Posterior vena cava (tissue), 2 donors: ENCODE results near the gene PPP1CA. TPM values are rescaled to one million over a fixed set of nuclear protein-coding genes. Genes with fewer than 3 reads are reported as not detected.

Experiments used
- DNase-seq: peaks from one replicate; pipeline ENCODE4 v3.0.0-alpha.2; 2020; ENCODE audit warnings: low spot score
- intact Hi-C, 2 donors: fragments of 100-400 bp; cut with DNase I; formaldehyde crosslinking; loops; one replicate each; pipeline versions ENCODE4 v1.14.1 to v1.14.2; 2022 to 2023
- total RNA-seq, 2 donors: library from RNA; stranded (reverse); fragmentation: NEBNext Ultra II Directional; extraction: Animal tissue kit (Norgen Biotek cat#: 25700); gene quantifications; one replicate each; pipeline ENCODE4 v1.2.1, GENCODE V29; 2021
- donor health status: DM: yes; HTN: yes; CAD: no.
- donor health status: DM: yes; HTN: yes; CAD: no.

Gene PPP1CA
- total RNA-seq, 2 donors from 2014 or later, result 62.1 to 70.6 TPM

- no peak for DNase-seq
- intact Hi-C loops, result loop anchor here in 1 of 2 donors (5.0 kb wide), 1 partner anchor 473 kb away; no protein-coding TSS in a partner anchor
These were observed 6.0 kb downstream of the PPP1CA start for GRCh38 chr11:67395555-67396258.

- intact Hi-C loops, result loop anchor here in 1 of 2 donors (5.0 kb wide), 1 partner anchor 122 kb away; no protein-coding TSS in a partner anchor
- no peak for DNase-seq
These were observed 7.7 kb downstream of the PPP1CA start for GRCh38 chr11:67393990-67394389.

GRCh38 chr11:67393437-67393836 lies 8.2 kb downstream of the PPP1CA start:
- no peak for DNase-seq
- intact Hi-C loops, result loop anchor here in 1 of 2 donors (5.0 kb wide), 1 partner anchor 121 kb away; no protein-coding TSS in a partner anchor

GRCh38 chr11:67392183-67392715 lies 9.4 kb downstream of the PPP1CA start:
- no peak for DNase-seq
- intact Hi-C loops, result loop anchor here in 1 of 2 donors (5.0 kb wide), 1 partner anchor 120 kb away; no protein-coding TSS in a partner anchor

- intact Hi-C loops, result loop anchor here in 1 of 2 donors (5.0 kb wide), 1 partner anchor 119 kb away; no protein-coding TSS in a partner anchor
- DNase-seq, result peak; percentile 98
These were observed 10.1 kb downstream of the PPP1CA start, which contains the start of gene RAD9A for GRCh38 chr11:67391304-67392182. TSS of gene RAD9A (plus strand) at chr11:67391986. CDS start at chr11:67392045, 59 bp downstream.

GRCh38 chr11:67390947-67391303 lies 10.7 kb downstream of the PPP1CA start:
- intact Hi-C loops, result loop anchor here in 1 of 2 donors (5.0 kb wide), 1 partner anchor 119 kb away; no protein-coding TSS in a partner anchor

GRCh38 chr11:67389477-67389876 lies 12.2 kb downstream of the PPP1CA start:
- intact Hi-C loops, result no loop called here
- DNase-seq, result no peak

More at GRCh38 chr11:67390947-67391303, 10.7 kb downstream of the PPP1CA start:
- no peak for DNase-seq

GRCh38 chr11:67387518-67387917 lies 14.1 kb downstream of the PPP1CA start:
- DNase-seq, result no peak
- intact Hi-C loops, result no loop called here

GRCh38 chr11:67387069-67387468 lies 14.6 kb downstream of the PPP1CA start:
- no peak for DNase-seq
- intact Hi-C loops, result no loop called here

GRCh38 chr11:67384851-67385366 lies 16.7 kb downstream of the PPP1CA start:
- DNase-seq, result no peak
- intact Hi-C loops, result loop anchor here in 1 of 2 donors (5.0 kb wide), 1 partner anchor 118 kb away; the partner anchor contains the start of gene GRK2

- intact Hi-C loops, result loop anchor here (2.0 to 5.0 kb wide), 2 partner anchors 26 to 115 kb away; partner anchors contain the start of gene GRK2 (in 1 of the 2)
- DNase-seq, result peak; percentile 95
These were observed 19.2 kb downstream of the PPP1CA start for GRCh38 chr11:67382276-67383136.

- DNase-seq, result no peak
- intact Hi-C loops, result loop anchor here in 1 of 2 donors (5.0 kb wide), 1 partner anchor 114 kb away; the partner anchor contains the start of gene GRK2
These were observed 20.2 kb downstream of the PPP1CA start for GRCh38 chr11:67381244-67381972.

- DNase-seq, result no peak
- intact Hi-C loops, result loop anchor here (5.0 kb wide), 1 partner anchor 112 kb away; the partner anchor contains the start of gene GRK2 (in 2 of the 2)
These were observed 22.3 kb downstream of the PPP1CA start for GRCh38 chr11:67379061-67380058.

GRCh38 chr11:67378544-67378943 lies 23.1 kb downstream of the PPP1CA start:
- intact Hi-C loops, result loop anchor here in 1 of 2 donors (5.0 kb wide), 1 partner anchor 111 kb away; the partner anchor contains the start of gene GRK2
- no peak for DNase-seq

GRCh38 chr11:67376873-67377808 lies 24.5 kb downstream of the PPP1CA start:
- intact Hi-C loops, result loop anchor here in 1 of 2 donors (5.0 kb wide), 1 partner anchor 110 kb away; the partner anchor contains the start of gene GRK2

More at GRCh38 chr11:67376873-67377808, 24.5 kb downstream of the PPP1CA start:
- no peak for DNase-seq
